T-cell (primary cell): Measurements from ENCODE around the gene COG8. TPM values are rescaled to one million over a fixed set of nuclear protein-coding genes. Genes with fewer than 3 reads are reported as not detected.
"Not testable (repeated sequence)": the region's sequence is repeated elsewhere in the genome, so short reads cannot be mapped to it uniquely, and the experiment has no call there.

ENCODE experiments used
- ATAC-seq, 4 experiments: fragments of 200-7000 bp in 3 of 4; fragments of 150-1000 bp in 1 of 4; cut with Tn5 transposase; replicated peaks in 1 of 4; 1 replicate in 3 of 4; 2 replicates in 1 of 4; pipeline ENCODE4 v1.10.0; 2021; ENCODE audit warnings: moderate library complexity in 3 of 4, mild to moderate bottlenecking in 2 of 4, moderate number of reproducible peaks in 1 of 4
- CTCF ChIA-PET, 2 donors: fragments of 300-600 bp; sonication (Branson Sonifier 250); formaldehyde crosslinking; loops; one replicate each; lab custom pipeline; 2022; ENCODE audit warnings: antibody characterized with exemption in 2 of 2; lab: Charles Lee
- POLR2A ChIA-PET, 2 donors: fragments of 300-600 bp; sonication (Branson Sonifier 250); formaldehyde crosslinking; loops; one replicate each; lab custom pipeline; 2022; ENCODE audit warnings: antibody characterized with exemption in 2 of 2; lab: Charles Lee
- DNase-seq, 35 experiments: peaks; one replicate each; pipeline versions ENCODE4 v3.0.0 to v3.0.0-alpha.2; 2013 to 2023
- H3K27ac ChIP-seq: one replicate; pipeline ENCODE4 v1.5.1; 2013; ENCODE audit warnings: low read length
- H3K27me3 ChIP-seq, 2 experiments: replicated peaks in 1 of 2; 1 replicate in 1 of 2; 2 replicates in 1 of 2; pipeline versions ENCODE4 v1.6.1 to v1.7.0; 2013; ENCODE audit warnings: low read length in 1 of 2, mixed read lengths in 1 of 2; ENCODE audit not compliant: control insufficient read depth in 2 of 2, insufficient read depth in 2 of 2; ENCODE audit errors: extremely low read depth in 1 of 2
- H3K36me3 ChIP-seq, 2 donors: 1 replicate in 1 of 2; 2 replicates in 1 of 2; pipeline versions ENCODE4 v1.6.1 to v1.7.0; 2013; ENCODE audit warnings: low read length in 1 of 2; ENCODE audit not compliant: control insufficient read depth in 2 of 2, insufficient read depth in 1 of 2; ENCODE audit errors: extremely low read depth in 1 of 2
- H3K4me1 ChIP-seq, 2 experiments: 1 replicate in 1 of 2; 2 replicates in 1 of 2; pipeline versions ENCODE4 v1.6.1 to v1.7.0; 2013; ENCODE audit warnings: low read length in 2 of 2, mixed read lengths in 1 of 2; ENCODE audit not compliant: insufficient read depth in 2 of 2, control insufficient read depth in 1 of 2; ENCODE audit errors: extremely low read depth in 1 of 2
- H3K4me3 ChIP-seq, 2 donors: 1 replicate in 1 of 2; 2 replicates in 1 of 2; pipeline versions ENCODE4 v1.5.1 to v1.7.0; 2013; ENCODE audit warnings: mild to moderate bottlenecking in 2 of 2, low read length in 1 of 2, moderate library complexity in 1 of 2; ENCODE audit not compliant: control insufficient read depth in 1 of 2; ENCODE audit errors: extremely low read depth in 1 of 2
- H3K9me3 ChIP-seq: 2 replicates; pipeline ENCODE4 v1.7.0; 2013
- H3K27ac Mint-ChIP-seq, 2 donors: one replicate each; pipeline ENCODE4 v1.8.0; 2020 to 2021; ENCODE audit warnings: mild to moderate bottlenecking in 2 of 2, mixed read lengths in 2 of 2
- H3K27me3 Mint-ChIP-seq, 2 donors: one replicate each; pipeline ENCODE4 v1.8.0; 2021 to 2022; ENCODE audit warnings: mixed read lengths in 2 of 2
- H3K36me3 Mint-ChIP-seq: one replicate; pipeline ENCODE4 v1.8.0; 2021; ENCODE audit warnings: mixed read lengths
- H3K4me1 Mint-ChIP-seq, 3 donors: one replicate each; pipeline ENCODE4 v1.8.0; 2020 to 2022; ENCODE audit warnings: mixed read lengths in 3 of 3, mild to moderate bottlenecking in 1 of 3
- H3K4me3 Mint-ChIP-seq, 3 donors: one replicate each; pipeline ENCODE4 v1.8.0; 2020 to 2022; ENCODE audit warnings: mild to moderate bottlenecking in 3 of 3, mixed read lengths in 3 of 3, moderate library complexity in 3 of 3
- H3K9me3 Mint-ChIP-seq, 3 donors: one replicate each; pipeline ENCODE4 v1.8.0; 2020 to 2022; ENCODE audit warnings: mixed read lengths in 3 of 3
- WGBS: methylation state at CpG from one replicate; pipeline ENCODE4 v1.1.5; 2013; ENCODE audit warnings: missing lambda C conversion rate; ENCODE audit not compliant: insufficient coverage; 5-methylcytosine and 5-hydroxymethylcytosine counted together
- total RNA-seq, 35 experiments: library from RNA in 6 of 35; stranded (reverse) in 6 of 35; fragments of 120-200 nt in 1 of 35; gene quantifications; one replicate each; pipeline versions ENCODE4 v1.2.1 to v1.2.4 and lab custom pipeline; 2013 to 2026

The COG8 gene
- total RNA-seq, 5 donors from 2014 or later (not counting 1 experiment from before 2014, with no cell fraction given) = 31.2 to 70.4 (median 59.8) TPM

- Mint-ChIP-seq H3K36me3 (peaks cover 53% of the 10 kb centered on the region), H3K4me3 (no peak overlapping the region), H3K27me3 (no peaks in the 10 kb centered on the region), H3K9me3 (no peaks in the 10 kb centered on the region), H3K4me1 (peaks cover 5 to 16% (median 15%) of the 10 kb centered on the region in 3 donors), H3K27ac (no peak overlapping the region)
- no CpG with 5 or more reads among the region's 7 CpGs for WGBS
- Histone ChIP-seq H3K27me3 (no peaks in the 10 kb centered on the region), H3K4me3 (no peak overlapping the region), H3K4me1 (no peaks in the 10 kb centered on the region), H3K27ac (no peak overlapping the region), H3K9me3 (no peaks in the 10 kb centered on the region), H3K36me3 (peaks cover 23 to 70% of the 10 kb centered on the region in 2 donors)
- POLR2A ChIA-PET = no interaction called here
- DNase-seq = no peak
- CTCF ChIA-PET = no interaction called here
- ATAC-seq = no peak
Observed at GRCh38 chr16:69366431-69366830, 27.1 kb upstream of the COG8 start.

- Mint-ChIP-seq H3K4me1 (peaks cover 5 to 18% (median 16%) of the 10 kb centered on the region in 3 donors), H3K27ac (no peak overlapping the region)
- CTCF ChIA-PET = no interaction called here
Observed at GRCh38 chr16:69365901-69366300, 26.5 kb upstream of the COG8 start.

GRCh38 chr16:69364088-69364487 is 24.7 kb upstream of the COG8 start:
- no peaks in the 10 kb centered on the region for H3K9me3 ChIP-seq
- no peaks in the 10 kb centered on the region for H3K27me3 ChIP-seq
- Mint-ChIP-seq H3K9me3 (no peaks in the 10 kb centered on the region), H3K27me3 (no peaks in the 10 kb centered on the region), H3K36me3 (peaks cover 44% of the 10 kb centered on the region), H3K27ac (no peak overlapping the region), H3K4me3 (no peak overlapping the region), H3K4me1 (peaks cover 5 to 13% (median 7%) of the 10 kb centered on the region in 3 donors)
- POLR2A ChIA-PET = no interaction called here
- no peak for DNase-seq
- no peak overlapping the region for H3K4me3 ChIP-seq
- H3K4me1 ChIP-seq = no peaks in the 10 kb centered on the region
- no peak for ATAC-seq
- no CpG with 5 or more reads among the region's 2 CpGs for WGBS
- CTCF ChIA-PET = no interaction called here
- peaks cover 14 to 66% of the 10 kb centered on the region in 2 donors for H3K36me3 ChIP-seq
- H3K27ac ChIP-seq = no peak overlapping the region

More at GRCh38 chr16:69365901-69366300, 26.5 kb upstream of the COG8 start:
- Histone ChIP-seq H3K9me3 (no peaks in the 10 kb centered on the region), H3K4me3 (no peak overlapping the region), H3K36me3 (peaks cover 24 to 70% of the 10 kb centered on the region in 2 donors), H3K4me1 (no peaks in the 10 kb centered on the region), H3K27ac (no peak overlapping the region), H3K27me3 (no peaks in the 10 kb centered on the region)
- no peak overlapping the region for H3K4me3 Mint-ChIP-seq
- H3K9me3 Mint-ChIP-seq = no peaks in the 10 kb centered on the region
- POLR2A ChIA-PET = no interaction called here
- WGBS = no CpG with 5 or more reads among the region's 2 CpGs
- no peak for DNase-seq
- H3K27me3 Mint-ChIP-seq = no peaks in the 10 kb centered on the region
- no peak for ATAC-seq
- H3K36me3 Mint-ChIP-seq = peaks cover 56% of the 10 kb centered on the region

- ATAC-seq = no peak
- Histone ChIP-seq H3K9me3 (no peaks in the 10 kb centered on the region), H3K4me3 (no peak overlapping the region), H3K27ac (no peak overlapping the region), H3K4me1 (no peaks in the 10 kb centered on the region), H3K36me3 (peaks cover 14 to 62% of the 10 kb centered on the region in 2 donors), H3K27me3 (no peaks in the 10 kb centered on the region)
- no peak for DNase-seq
- CTCF ChIA-PET = no interaction called here
- H3K4me3 Mint-ChIP-seq = no peak overlapping the region
- POLR2A ChIA-PET = no interaction called here
- no peak overlapping the region for H3K27ac Mint-ChIP-seq
- H3K9me3 Mint-ChIP-seq = no peaks in the 10 kb centered on the region
- H3K4me1 Mint-ChIP-seq = peaks cover 5 to 13% (median 7%) of the 10 kb centered on the region in 3 donors
- H3K36me3 Mint-ChIP-seq = peaks cover 42% of the 10 kb centered on the region
- no peaks in the 10 kb centered on the region for H3K27me3 Mint-ChIP-seq
- WGBS = 100% methylated on average over 4 of the region's 5 CpGs
Observed at GRCh38 chr16:69363281-69363717, 23.9 kb upstream of the COG8 start.

- H3K9me3 Mint-ChIP-seq, H3K27me3 ChIP-seq, H3K4me3 ChIP-seq, ATAC-seq, H3K27me3 Mint-ChIP-seq, H3K4me1 ChIP-seq, H3K27ac Mint-ChIP-seq, POLR2A ChIA-PET, H3K27ac ChIP-seq, H3K4me3 Mint-ChIP-seq, CTCF ChIA-PET, H3K9me3 ChIP-seq, DNase-seq: not testable (repeated sequence)
- WGBS = 100% methylated on average over 3 of the region's 9 CpGs
- peaks cover 18 to 53% of the 10 kb centered on the region in 2 donors for H3K36me3 ChIP-seq
- Mint-ChIP-seq H3K36me3 (peaks cover 35% of the 10 kb centered on the region), H3K4me1 (peaks cover 3 to 13% (median 3%) of the 10 kb centered on the region in 3 donors)
Observed at GRCh38 chr16:69360070-69360469, 20.7 kb upstream of the COG8 start.

- H3K4me3 Mint-ChIP-seq = no peak within 1 kb of the TSS
- ATAC-seq = no peak
- Histone ChIP-seq H3K27ac (no peak within 1 kb of the TSS), H3K36me3 (peaks cover 6 to 23% of the 10 kb centered on the region in 2 donors), H3K4me3 (no peak within 1 kb of the TSS), H3K9me3 (no peaks in the 10 kb centered on the region), H3K27me3 (no peaks in the 10 kb centered on the region), H3K4me1 (peaks cover 0 to 4% of the 10 kb centered on the region in 2 experiments)
- H3K27ac Mint-ChIP-seq = no peak within 1 kb of the TSS
- H3K36me3 Mint-ChIP-seq = peaks cover 21% of the 10 kb centered on the region
- DNase-seq = no peak
- peaks cover 0 to 2% (median 0%) of the 10 kb centered on the region in 3 donors for H3K4me1 Mint-ChIP-seq
- CTCF ChIA-PET = interaction anchor here (0.6 kb wide), 2 partner anchors 23 to 1351 kb away, joined by 3 to 6 read pairs; no protein-coding TSS in a partner anchor
- H3K27me3 Mint-ChIP-seq = no peaks in the 10 kb centered on the region
- POLR2A ChIA-PET = no interaction called here
- WGBS = 97% methylated on average over 10 of the region's 12 CpGs
- H3K9me3 Mint-ChIP-seq = no peaks in the 10 kb centered on the region
Observed at GRCh38 chr16:69351309-69352027, 12.1 kb upstream of the COG8 start, which contains the start of gene TMED6. Gene TMED6 (minus strand): TSS chr16:69351786. CDS start chr16:69351753, 33 bp downstream.
